SKM-1 treated with dmso at 0.1 percent for 144 hours (cell line): ENCODE measurements around the gene FUT8.

Experiments
- DNase-seq: peaks from one replicate; lab custom pipeline; 2025; ENCODE audit not compliant: unreplicated experiment; lab: John Stamatoyannopoulos, UW

Gene FUT8

DNA sequence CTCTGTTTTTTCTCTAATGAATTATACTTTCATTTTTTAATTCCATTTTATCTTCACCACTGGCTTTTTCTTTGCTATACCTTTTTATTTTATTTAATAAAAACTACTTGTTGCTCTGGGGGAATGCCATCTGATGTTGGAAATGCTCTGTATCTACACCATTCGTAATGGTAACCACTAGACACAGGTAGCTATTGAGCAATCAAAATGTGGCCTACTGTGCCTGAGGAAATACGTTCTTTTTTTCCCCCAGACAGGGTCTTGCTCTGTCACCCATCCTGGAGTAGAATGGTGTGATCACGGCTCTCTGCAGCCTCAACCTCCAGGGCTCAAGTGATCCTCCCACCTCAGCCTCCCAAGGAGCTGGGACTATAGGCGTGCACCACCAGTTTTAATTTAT, 140.2 kb downstream of the FUT8 start:
- no peak for DNase-seq

DNA sequence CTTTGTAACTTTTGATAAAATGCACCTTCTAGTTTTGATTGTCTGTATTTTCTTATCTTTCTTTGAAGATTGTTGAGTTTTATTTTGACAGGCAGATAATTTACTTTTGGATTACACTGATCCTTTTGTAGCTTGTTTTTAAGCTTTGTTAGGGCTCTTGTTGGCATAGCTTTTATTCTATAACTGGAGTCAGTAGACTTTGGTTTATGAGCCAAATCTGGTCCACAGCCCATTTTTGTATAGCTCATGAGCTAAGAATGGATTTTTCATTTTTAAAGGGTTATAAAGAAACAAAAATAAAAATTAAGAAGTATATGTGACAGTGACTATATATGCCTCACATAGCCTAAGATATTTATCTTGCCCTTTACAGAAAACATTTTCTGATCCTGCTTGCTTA, 142.3 kb downstream of the FUT8 start:
- no peak for DNase-seq

DNA sequence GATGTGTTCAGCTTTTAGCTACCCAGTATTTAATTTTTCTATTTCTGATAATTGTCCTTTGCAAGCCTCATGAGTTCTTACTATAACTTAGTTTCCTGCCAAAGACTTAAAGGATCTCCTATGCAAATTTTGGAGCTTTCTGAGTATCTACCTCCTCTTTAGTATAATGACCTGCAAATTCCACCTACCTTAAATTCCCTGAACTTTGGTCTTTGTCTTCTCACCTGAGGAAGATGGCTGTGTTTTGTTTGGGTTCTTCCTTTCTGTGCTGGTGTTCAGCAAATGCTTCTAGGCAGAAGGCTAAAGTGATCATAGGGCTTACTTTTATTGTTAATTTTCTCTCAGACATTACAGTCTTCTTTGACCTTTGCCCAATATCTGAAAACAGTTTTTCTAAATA, 142.8 kb downstream of the FUT8 start:
- DNase-seq = no peak

DNA sequence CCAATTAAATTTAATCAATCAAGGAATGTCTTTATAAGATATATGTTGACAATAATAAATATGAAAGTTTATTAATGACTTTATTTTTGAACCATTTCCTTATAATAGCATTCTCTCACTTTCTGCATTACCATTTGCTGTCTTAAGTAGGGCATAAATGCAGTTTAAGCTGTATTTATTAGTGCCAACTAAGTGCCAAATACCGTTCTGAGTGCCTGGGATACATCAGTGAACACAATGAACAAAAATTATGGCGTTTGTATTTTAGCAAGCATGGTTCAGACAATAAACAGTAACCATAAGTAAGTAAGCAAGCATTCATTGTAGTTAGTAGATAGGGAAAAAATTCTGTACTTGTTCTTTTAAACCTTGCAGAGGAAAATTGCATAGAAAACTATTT, 145.8 kb downstream of the FUT8 start:
- no peak for DNase-seq

DNA sequence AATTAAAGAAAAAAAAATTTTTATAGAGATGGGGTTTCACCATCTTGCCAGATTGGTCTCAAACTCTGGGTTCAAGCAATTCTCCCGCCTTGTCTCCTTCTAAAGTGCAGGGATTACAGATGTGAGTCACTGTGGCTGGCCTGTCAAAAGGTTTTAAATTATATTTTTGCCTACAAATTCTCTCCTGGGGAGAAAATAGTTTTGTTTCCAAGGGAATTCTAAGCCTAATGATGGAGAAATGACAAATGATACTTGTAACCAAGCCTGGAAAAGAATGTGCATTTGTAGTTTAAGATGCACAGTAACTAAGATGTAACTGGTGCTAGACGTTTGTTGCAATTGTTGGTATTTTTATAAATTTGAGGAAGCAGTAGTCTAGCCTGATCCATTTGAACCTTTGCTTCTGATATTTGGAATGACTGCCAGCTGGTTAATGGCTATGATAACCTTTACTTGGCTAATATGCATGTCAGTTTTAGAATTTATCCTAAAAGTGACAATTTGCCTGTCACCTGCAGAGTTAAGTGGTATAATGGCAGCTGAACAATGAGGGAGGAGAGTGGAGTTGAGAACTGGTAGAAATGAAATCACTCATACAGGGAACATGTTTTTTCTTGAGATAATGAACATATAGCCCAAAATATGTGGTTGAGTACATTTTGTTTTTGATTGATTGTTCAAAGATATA, 148.0 kb downstream of the FUT8 start:
- no peak for DNase-seq

DNA sequence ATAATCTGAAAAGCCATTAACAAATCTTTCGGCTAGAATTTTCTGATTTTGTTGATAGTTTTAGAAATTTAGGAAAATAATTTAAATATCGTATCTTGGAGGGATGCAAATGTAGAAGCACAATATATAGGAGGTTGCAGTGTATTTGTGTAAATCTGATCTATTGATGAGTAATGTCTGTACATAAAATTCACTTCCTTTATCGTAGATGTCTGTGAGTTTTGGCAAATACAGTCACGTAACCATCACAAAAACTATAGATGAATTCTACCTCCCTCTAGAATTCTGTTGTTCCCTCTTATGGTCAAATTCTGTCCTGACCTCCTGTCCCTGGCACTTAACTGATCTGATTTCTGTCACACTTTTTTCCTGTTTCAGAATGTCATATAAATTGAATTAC, 151.8 kb downstream of the FUT8 start:
- no peak for DNase-seq

DNA sequence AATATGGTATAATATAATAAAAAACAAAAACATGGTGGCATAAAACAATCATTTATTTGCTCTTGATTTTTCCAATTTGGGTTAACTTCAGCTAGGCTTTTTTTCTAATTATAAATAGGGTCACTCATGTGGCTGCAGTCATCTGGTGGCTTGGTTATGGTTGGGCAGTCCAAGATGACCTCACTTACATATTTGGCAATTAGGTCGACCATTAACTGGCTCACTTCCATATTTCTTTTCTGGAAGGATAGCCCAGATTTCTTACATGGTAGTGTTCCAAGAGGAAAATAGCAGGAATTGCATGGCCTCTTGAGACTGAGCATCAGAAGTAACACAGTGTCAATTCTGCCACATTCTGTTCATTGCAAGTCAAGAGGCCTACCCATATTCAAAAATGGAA, 153.4 kb downstream of the FUT8 start:
- no peak for DNase-seq

DNA sequence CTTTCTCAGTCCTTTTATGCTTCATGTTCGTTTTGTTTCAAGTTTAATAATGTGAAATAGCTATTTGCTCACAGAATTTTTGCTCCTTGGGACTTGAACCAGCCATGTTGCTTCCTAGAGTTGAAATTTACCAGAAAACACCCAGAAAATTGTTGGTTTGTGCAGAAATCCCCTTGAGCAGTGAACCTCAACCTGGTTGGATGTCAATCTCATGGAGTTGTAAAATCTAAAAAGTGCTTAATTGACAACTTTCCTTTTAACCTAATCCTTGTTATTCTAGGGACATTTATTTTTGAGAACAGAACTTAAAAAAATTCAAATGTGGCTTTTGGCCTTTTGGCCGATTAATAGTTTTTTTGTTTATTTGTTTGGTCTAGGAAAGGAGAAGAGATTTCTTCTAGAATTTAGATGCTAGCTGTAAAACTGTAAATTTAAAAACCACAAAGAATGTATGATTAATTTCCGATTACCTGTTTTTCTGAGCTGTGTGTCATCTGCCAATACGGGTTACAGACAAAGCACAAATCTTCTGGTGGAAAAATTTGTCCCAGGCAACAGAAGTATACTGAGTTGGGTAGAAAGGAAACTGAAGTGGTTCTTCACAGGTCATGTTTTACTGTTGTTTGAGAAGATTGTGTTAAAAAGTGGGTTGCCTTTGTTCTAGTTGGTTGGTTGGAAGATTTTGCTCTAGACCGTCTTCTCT, 154.4 kb downstream of the FUT8 start:
- no peak for DNase-seq

DNA sequence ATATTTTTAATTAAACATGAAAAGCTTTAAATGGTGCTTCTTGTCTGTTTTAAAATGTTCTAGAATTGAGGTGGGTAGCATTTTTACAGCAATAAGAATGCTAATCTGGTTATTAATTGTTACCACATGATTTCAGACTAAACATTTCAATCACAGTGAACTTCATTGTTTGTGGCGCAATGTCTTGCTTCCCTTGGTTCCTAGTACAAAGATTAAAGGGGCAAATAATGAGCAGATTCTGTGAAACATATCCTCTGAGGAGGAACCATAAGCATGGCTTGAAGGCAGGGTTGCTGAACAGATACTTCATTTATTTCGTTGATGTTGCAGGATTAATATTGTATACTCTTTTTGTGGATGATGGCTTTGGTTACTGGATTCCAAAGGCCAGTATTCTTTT, 162.1 kb downstream of the FUT8 start:
- no peak for DNase-seq

DNA sequence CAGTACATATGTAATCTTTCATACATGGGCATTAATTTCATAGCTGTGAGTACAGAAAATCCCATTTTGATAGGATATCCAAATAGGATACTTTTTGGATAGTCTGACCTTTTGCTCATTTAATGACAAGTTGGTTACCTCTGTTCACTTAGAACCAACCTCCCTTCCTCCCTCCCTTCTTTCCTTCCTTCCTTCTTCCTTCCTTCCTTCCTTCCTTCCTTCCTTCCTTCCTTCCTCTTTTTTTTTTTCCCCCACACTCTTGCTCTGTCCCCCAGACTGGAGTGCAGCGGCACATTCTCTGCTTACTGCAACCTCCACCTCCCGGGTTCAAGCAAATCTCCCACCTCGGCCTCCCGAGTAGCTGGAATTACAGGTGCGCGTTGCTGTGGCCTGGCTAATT, 162.9 kb downstream of the FUT8 start:
- DNase-seq = no peak

DNA sequence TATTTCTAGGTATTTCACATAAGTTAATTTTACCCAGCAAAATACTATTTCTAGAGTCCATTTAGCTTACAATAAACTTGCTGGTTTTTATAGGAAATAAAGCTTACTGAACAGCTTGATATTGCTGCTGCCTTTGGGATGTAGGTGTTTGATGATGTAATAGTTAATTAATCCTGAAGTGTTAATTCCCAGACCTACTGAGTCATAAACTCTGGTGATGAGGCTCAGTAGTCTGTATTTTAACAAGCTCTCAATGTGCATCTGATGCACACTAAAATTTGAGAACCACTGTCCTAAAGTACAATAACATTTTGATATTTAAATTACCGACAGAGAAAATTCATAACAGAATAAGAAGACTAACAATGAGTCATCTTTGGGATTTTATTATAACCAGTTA, 168.4 kb downstream of the FUT8 start:
- no peak for DNase-seq

DNA sequence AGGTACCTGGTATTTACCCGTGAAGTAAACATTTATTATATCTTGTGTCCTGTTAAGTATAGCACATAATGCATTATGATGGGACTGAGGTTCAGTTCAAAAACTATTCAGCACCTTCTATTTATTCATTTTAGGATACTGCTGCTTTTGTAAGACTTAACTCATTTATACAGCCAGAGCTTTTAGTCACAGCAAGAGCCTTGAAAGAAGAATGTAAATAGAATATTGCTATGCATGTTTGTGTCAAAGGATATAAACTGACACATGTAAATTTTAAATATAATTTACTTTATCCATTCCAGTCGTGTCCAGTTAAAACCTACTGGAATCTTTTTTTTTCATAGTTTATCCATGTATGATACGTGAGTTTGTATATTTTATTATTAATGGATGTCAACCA, 168.8 kb downstream of the FUT8 start:
- DNase-seq = no peak

DNA sequence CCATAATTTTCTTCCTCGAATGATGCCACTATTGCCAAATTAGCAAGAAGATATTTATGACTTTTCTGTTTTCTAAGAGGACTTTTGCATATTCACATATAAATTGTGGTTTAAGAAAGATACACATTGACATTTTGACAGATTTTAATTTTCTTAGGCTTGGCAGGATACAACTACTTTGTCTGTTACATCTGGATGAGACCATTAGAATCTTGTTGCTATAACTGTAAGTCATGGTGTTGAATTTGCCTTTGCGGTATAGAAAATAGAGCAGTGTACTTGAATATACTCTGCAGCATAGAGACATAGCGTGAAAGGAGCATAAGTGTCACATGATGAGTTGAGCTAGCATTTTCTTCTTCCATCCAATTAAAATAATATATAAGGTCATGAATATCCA, 169.3 kb downstream of the FUT8 start:
- no peak for DNase-seq

DNA sequence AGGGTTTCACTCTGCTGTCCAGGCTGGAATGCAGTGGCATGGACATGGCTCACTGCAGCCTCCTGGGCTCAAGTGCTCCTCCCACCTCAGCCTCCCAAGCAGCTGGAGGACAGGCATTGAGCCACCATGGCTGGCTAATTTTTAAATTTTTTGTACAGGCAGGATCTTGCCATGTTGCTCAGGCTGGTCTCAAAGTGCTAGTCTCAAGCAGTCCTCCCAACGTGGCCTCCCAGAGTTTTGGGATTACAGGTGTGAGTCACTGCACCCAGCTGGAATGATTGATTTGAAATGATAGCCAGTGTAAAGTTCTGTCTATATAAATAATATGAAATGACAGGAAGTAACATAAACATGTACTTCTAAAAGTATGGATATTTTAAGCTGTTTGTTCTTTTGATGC, 172.7 kb downstream of the FUT8 start:
- no peak for DNase-seq

DNA sequence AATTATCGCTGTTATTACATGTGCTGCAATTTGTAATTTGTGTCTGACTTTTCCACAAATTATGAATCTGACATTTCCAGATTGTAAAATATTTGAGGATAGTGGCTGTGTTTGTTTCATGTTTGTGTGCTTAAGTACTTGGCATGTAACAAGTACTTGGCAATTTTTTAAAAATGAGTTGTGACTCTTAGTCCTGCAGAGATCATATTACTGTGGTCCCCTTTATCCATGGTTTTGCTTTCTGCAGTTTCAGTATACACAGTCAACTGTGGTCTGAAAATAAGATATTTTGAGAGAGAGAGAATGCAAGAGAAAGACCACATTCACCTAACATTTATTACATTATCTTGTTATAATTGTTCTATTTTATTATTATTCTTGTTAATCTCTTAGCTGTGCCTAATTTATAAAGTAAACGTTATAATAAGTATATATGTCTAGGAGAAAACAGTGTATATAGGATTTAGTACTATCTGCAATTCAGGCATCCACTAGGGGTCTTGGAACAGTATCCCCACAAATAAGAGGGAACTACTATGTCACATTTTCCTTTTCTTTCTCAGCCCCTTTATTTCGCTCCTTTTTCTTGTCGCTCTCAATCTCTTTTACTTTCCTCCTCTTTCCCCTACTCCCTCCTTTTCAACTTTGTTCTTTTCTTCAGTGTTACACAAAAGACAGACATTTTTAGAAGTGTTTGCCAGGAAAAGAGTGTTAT, 176.1 kb downstream of the FUT8 start:
- DNase-seq = no peak

DNA sequence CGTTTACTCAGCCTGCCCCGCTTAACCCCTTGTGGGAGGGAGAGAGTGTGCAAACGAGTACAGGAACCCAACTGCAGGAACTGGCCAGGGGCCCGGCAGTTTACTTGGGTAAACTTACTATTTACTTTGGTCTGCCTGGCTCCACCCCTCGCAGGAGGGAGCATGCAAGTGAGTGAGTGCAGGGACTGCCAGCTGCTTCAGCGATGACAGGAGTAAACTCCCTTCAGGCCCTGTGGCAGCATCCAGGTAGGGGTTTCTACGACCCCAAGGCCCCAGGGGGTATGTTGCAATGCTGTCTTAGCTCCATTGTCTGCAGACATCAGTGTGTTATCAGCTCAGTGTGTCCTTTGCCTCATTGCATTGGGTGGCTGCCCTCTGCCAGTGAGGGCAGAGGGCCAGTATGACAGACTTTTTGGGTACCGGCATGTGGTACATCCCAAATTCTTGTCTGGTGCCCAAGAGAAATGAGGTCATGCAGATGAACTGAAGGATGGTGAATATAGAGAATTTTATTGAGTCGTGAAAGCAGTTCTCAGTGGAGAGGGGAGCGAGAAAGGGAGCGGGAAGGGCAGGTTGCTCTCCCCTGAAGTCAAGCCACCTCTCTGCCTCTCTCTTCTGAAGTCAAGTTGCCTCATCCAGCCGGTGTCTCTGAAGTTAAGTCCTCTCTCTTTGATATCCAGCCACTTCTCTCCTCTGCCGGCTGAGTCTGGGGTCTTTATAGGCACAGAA, 181.8 kb downstream of the FUT8 start:
- DNase-seq = no peak

DNA sequence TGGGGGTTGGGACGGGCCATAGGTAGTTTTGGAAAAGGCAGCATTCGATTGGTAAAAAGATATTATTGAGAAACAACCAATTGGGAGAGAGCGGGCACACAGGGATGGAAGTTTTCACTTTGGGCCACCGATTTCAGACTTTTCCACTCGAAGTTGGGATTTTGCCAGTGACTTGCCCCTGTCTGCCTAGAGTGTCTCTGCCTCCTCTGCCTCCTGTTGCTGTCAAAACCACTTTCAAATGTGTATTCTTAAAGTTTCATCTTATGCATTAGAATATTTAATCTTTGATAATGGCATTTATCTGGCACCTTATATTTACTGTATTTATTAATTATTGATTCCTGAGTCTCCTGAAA, 182.3 kb downstream of the FUT8 start:
- DNase-seq = no peak

DNA sequence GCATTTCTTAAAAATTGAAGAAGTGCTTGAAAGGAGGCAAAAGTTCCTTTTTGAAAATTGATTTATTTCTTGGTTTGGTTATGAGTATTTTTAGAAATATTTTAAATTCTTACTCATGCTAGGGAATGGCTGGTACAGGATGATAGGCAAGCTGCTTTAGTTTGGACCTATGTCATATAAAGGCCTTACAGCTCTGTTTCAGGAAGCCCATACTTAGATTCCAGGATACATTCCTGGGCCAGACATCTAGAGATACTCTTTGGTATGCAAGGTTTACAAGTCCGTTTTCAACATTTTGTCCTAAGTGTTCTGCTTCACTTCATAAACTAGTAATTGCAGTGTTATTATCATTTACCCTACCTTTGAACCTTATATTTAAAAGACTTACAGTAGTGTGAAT, 186.8 kb downstream of the FUT8 start:
- DNase-seq = no peak

DNA sequence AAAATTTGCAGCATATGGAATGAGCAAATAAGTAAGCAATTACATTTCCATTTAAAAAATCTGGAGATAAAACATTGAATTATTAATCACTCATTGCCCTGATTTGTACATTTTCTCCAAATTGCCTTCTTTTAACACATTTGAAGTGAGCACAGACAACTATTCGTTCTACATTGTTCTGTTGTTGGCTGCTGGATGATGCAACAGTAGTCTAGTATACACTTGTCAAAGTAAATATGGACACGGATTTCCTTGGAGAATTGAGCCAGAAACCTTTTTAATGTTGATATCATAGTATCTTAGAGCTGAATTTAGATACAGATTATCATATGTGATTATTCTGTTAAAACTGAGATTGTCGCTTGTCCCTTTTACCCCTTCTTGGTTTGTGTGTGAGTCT, 188.2 kb downstream of the FUT8 start:
- no peak for DNase-seq

DNA sequence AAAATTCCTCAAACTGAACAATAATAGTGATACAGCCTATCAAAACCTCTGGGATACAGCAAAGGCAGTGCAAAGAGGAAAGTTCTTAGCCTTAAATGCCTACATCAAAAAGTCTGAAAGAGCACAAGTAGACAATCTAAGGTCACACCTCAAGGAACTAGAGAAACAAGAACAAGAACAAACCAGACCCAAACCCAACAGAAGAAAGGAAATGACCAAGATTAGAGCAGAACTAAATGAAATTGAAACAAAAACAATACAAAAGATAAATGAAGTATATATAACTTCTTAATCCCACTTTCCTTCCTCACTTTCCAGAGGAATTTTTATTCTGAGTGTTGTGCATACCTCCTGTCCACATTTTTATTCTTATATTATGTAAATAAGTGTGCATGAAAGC, 192.0 kb downstream of the FUT8 start:
- DNase-seq = no peak

DNA sequence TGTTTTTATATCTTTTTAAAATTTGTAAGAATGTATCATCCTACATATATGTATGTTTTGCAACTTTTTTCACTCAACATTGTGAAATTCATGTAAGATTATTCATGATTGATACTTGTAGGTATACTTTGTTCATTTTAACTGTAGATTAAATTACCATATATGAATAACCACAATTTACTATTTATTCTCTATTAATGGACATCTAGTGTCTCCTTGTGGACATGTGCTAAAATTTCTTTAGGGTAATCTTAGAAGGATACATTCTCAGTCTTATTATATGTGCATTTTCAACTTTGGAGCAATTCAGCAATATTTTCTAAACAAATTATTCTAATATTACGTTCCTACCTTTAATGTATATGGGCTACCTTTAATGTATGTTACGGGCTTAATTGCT, 192.4 kb downstream of the FUT8 start:
- no peak for DNase-seq

DNA sequence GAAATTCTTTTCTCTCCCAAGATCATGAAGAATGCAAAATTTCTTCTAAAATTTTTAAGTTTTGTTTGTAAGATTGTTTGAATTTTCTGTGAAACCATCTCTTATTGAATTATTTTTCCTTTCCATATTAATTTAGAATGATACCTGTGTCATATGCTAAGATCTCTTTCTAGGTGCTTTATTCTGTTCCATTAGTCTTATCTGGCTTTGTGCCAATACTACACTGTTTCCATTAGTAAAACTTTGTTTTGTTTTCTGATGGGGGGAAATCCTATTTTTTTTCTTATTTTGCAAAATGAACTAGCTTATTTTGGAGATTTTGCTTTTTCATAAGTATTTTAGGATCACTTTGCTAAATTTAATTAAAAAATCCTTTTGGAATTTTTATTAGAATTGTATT, 193.9 kb downstream of the FUT8 start:
- no peak for DNase-seq
